LNCAP (cell line): ENCODE measurements around the gene RNF111.

Experiments
- TF ChIP-seq, protein P1 (sequence below): fragments of 450-650 bp; IDR thresholded peaks from 2 replicates; pipeline ENCODE4 v1.5.1; 2017; ENCODE audit warnings: mild to moderate bottlenecking

Gene RNF111

DNA sequence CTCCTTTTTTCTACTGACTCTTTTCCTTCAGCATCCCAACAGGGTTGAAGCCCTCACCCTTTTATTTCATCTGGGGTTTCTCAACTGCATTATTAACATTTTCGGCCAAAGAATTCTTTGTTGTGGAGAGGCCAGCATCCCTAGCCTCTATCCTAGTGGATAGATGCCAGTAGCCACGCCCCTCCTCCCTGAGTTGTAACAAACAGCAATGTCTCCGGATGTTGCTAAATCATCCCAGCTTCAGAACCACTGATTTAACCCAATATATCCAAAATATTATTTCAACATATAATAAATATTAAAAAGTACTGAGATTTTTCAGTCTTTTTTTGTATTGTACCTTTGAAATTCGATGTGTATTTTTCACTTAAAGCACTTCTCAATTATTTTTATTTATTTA lies 2.0 kb upstream of the RNF111 start:
- TF ChIP-seq, protein P1, sequence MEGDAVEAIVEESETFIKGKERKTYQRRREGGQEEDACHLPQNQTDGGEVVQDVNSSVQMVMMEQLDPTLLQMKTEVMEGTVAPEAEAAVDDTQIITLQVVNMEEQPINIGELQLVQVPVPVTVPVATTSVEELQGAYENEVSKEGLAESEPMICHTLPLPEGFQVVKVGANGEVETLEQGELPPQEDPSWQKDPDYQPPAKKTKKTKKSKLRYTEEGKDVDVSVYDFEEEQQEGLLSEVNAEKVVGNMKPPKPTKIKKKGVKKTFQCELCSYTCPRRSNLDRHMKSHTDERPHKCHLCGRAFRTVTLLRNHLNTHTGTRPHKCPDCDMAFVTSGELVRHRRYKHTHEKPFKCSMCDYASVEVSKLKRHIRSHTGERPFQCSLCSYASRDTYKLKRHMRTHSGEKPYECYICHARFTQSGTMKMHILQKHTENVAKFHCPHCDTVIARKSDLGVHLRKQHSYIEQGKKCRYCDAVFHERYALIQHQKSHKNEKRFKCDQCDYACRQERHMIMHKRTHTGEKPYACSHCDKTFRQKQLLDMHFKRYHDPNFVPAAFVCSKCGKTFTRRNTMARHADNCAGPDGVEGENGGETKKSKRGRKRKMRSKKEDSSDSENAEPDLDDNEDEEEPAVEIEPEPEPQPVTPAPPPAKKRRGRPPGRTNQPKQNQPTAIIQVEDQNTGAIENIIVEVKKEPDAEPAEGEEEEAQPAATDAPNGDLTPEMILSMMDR, result no peak

DNA sequence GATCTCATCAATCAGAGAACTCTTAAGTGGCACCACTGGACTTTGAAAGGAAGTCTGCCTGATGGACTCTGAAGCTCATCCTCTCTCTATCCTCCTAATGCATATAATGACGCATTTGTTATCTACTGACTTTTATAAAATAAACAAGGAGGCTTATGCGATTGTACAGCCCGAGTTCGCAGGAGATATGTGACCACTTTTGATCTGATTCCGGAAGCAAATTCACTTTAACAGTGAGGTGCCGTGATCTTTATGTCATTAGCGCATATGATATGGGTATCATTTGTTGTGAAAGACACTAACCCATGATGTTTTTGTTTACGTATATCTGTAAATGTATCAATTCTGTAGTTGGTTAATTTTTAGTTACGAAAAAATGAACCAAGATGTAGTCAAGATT lies 427 bp upstream of the RNF111 start:
- TF ChIP-seq, protein P1, result no peak

DNA sequence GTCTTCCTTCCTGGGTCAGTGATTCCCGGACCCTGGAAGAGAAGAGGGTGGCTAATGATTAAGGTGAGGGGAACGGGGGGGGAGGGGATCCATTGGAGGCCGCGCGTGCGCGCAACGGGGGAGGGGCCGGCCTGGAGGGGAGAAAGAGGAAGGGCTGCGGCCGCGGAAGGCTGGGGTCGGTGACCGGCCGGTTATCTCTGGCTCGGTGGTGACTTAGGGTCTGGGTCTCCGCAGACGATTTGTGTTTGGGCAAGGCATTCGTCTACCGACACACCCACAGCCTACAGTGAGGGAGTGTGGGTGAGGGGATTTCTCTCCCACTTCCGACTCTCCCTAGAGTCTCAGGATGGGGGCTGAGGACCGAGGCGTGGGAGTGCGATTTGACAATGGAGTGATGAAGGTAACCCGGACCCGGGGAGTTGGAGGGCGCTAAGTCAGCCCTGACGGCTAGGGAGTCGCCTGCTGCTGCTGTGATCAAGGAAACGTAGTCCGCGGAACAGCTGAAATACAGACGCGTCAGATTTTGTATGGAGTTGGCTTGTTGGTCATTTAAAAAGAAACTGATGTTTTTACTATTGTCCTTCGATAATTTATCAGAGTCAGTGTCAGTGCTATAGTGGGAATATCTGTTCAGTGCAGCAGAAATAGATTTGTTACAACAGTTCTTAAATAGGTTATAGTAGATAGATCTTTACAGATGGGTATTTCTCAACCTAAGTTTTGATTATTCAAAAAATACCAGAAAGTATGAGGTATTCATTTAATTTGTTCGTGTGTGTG lies 733 bp downstream of the RNF111 start:
- TF ChIP-seq, protein P1, result no peak

DNA sequence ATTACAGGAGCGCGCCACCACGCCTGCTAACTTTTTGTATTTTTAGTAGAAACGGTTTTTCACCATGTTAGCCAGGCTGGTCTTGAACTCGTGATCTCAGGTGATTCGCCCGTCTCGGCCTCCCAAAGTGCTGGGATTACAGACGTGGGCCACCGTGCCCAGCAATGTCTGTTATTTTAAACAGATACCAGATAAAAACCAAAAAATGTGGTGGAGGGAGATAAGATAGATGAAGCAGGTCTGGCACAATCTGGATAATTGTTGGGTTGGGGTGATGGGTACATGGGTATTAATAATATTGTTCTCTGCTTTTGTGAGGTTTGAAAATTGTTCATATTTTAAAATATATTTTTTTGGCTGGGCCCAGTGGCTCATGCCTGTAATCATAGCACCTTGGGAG lies 4.7 kb downstream of the RNF111 start:
- TF ChIP-seq, protein P1, result no peak

DNA sequence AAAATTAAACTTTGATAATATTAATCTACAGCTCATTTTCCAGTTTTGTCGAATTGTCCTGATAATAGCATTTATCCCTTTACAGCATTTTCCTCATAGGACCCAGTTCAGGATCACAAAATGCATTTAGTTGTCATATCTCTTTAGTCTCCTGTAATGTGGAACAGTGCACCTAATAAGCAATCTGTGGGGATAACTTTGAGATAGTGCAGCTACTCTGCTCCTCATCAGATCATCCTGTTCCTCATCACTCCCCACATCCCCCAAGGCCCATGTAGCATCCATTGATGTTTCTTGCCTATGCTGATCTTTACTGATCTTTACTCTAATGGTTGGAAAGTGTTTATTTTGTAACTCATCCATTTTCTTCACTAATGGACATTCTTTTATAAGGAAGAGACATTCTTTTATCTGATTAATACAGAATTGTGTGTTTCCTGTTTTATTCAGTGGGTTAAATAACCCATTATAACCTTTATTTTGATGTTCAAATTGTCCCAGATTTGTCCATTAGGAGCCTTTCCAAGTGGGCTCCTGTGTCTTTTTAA lies 7.5 kb downstream of the RNF111 start:
- TF ChIP-seq, protein P1, result no peak

DNA sequence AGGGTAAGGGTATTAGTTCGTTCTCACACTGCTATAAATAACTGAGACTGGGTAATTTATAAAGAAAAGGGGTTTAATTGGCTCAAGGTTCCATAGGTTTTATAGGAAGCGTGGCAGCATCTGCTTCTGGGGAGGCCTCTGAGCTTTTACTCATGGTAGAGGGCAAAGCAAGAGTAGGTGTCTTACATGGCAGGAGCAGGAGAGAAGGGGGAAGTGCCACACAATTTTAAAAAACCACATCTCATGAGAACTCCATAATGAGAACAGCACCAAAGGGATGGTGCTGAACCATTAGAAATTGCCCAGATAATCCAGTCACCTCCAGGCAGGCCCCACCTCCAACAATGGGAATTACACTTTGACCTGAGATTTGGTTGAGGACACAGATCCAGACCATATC lies 12.2 kb downstream of the RNF111 start:
- TF ChIP-seq, protein P1, result no peak

DNA sequence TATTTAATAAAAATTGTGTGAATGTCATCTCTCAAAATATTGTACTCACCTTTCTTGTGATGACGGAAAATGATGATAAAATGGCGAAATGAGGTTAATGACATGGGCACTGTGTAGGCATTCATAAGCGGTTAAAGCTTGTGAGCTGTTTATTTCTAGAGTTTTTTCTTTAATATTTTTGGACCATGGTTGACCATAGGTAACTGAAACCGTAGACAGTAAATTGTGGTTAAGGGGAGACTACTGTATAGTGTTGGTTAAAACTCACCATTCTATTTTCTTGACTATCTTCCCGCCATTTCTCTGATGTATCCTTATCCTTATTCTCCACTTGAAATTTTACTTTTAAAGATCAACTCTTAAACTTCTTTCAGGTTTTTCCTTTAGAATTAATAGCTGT lies 14.5 kb downstream of the RNF111 start:
- TF ChIP-seq, protein P1, result no peak
